Liver (tissue), 9 donors: Measurements from ENCODE around the gene ADGRB2. TPM values are rescaled to one million over a fixed set of nuclear protein-coding genes. Genes with fewer than 3 reads are reported as not detected.

Source experiments
- DNase-seq: peaks from one replicate; pipeline ENCODE4 v3.0.0-alpha.2; 2017; ENCODE audit warnings: low spot score
- H3K27ac ChIP-seq, 2 donors: one replicate each; pipeline ENCODE4 v1.7.0; 2013; ENCODE audit warnings: inconsistent platforms in 2 of 2, low read length in 2 of 2, control low read depth in 1 of 2, low read depth in 1 of 2, mild to moderate bottlenecking in 1 of 2
- H3K27me3 ChIP-seq, 4 donors: one replicate each; pipeline versions ENCODE4 v1.6.1 to v1.7.0; 2013; ENCODE audit warnings: low read length in 3 of 4, inconsistent platforms in 1 of 4, mild to moderate bottlenecking in 1 of 4, moderate library complexity in 1 of 4; ENCODE audit not compliant: control insufficient read depth in 4 of 4, insufficient read depth in 4 of 4
- H3K36me3 ChIP-seq, 4 donors: one replicate each; pipeline versions ENCODE4 v1.6.1 to v1.7.0; 2013; ENCODE audit warnings: low read length in 3 of 4, mild to moderate bottlenecking in 3 of 4, low read depth in 1 of 4, moderate library complexity in 1 of 4; ENCODE audit not compliant: control insufficient read depth in 4 of 4, insufficient read depth in 3 of 4
- H3K4me1 ChIP-seq, 4 donors: one replicate each; pipeline versions ENCODE4 v1.6.1 to v1.7.0; 2013; ENCODE audit warnings: low read length in 3 of 4, mild to moderate bottlenecking in 3 of 4, moderate library complexity in 1 of 4; ENCODE audit not compliant: control insufficient read depth in 4 of 4, insufficient read depth in 4 of 4
- H3K4me3 ChIP-seq, 3 donors: one replicate each; pipeline versions ENCODE4 v1.6.1 to v1.7.0; 2013; ENCODE audit warnings: low read length in 3 of 3, control low read depth in 1 of 3, low read depth in 1 of 3, mild to moderate bottlenecking in 1 of 3
- H3K9ac ChIP-seq, 2 donors: one replicate each; pipeline ENCODE4 v1.7.0; 2013; ENCODE audit warnings: low read length in 2 of 2, mild to moderate bottlenecking in 2 of 2, moderate library complexity in 2 of 2, control low read depth in 1 of 2, low read depth in 1 of 2
- H3K9me3 ChIP-seq, 4 donors: one replicate each; pipeline versions ENCODE4 v1.6.1 to v1.7.0; 2013; ENCODE audit warnings: low read length in 3 of 4; ENCODE audit not compliant: control insufficient read depth in 4 of 4
- ATF3 ChIP-seq: IDR thresholded peaks from 2 replicates; pipeline ENCODE4 v1.6.1; 2016; ENCODE audit warnings: antibody characterized with exemption
- CTCF ChIP-seq: fragments of 150-350 bp; IDR thresholded peaks from 2 replicates; pipeline ENCODE4 v1.5.1; 2017; ENCODE audit warnings: improper control_type of control experiment, low read depth, low read length; ENCODE audit not compliant: missing input control
- EGR1 ChIP-seq, 2 donors: IDR thresholded peaks; 2 replicates each; pipeline ENCODE4 v1.6.1; 2016 to 2018; ENCODE audit warnings: antibody characterized with exemption in 2 of 2, low read depth in 2 of 2
- FOXA1 ChIP-seq: IDR thresholded peaks from 2 replicates; pipeline ENCODE4 v1.6.1; 2016; ENCODE audit warnings: antibody characterized with exemption
- FOXA2 ChIP-seq: IDR thresholded peaks from 2 replicates; pipeline ENCODE4 v1.6.1; 2016; ENCODE audit warnings: antibody characterized with exemption
- GABPA ChIP-seq, 2 donors: IDR thresholded peaks in 1 of 2; conservative IDR thresholded peaks in 1 of 2; 2 replicates each; pipeline ENCODE4 v1.6.1; 2016; ENCODE audit warnings: antibody characterized with exemption in 2 of 2, mild to moderate bottlenecking in 1 of 2, moderate library complexity in 1 of 2
- HNF4A ChIP-seq, 2 donors: conservative IDR thresholded peaks; 2 replicates each; pipeline ENCODE4 v1.6.1; 2016; ENCODE audit warnings: antibody characterized with exemption in 2 of 2, mild to moderate bottlenecking in 2 of 2
- HNF4G ChIP-seq: IDR thresholded peaks from 2 replicates; pipeline ENCODE4 v1.6.1; 2016; ENCODE audit warnings: antibody characterized with exemption
- MAX ChIP-seq: IDR thresholded peaks from 2 replicates; pipeline ENCODE4 v1.6.1; 2016; ENCODE audit warnings: antibody characterized with exemption
- NR2F2 ChIP-seq: IDR thresholded peaks from 2 replicates; pipeline ENCODE4 v1.6.1; 2016; ENCODE audit warnings: antibody characterized with exemption
- RAD21 ChIP-seq, 2 donors: IDR thresholded peaks; 2 replicates each; pipeline ENCODE4 v1.6.1; 2016; ENCODE audit warnings: antibody characterized with exemption in 2 of 2, mild to moderate bottlenecking in 2 of 2
- REST ChIP-seq: IDR thresholded peaks from 2 replicates; pipeline ENCODE4 v1.6.1; 2016; ENCODE audit warnings: antibody characterized with exemption, mild to moderate bottlenecking
- RXRA ChIP-seq, 2 donors: IDR thresholded peaks; 2 replicates each; pipeline ENCODE4 v1.6.1; 2017 to 2018; ENCODE audit warnings: antibody characterized with exemption in 2 of 2, mild to moderate bottlenecking in 1 of 2
- SP1 ChIP-seq: IDR thresholded peaks from 2 replicates; pipeline ENCODE4 v1.6.1; 2018; ENCODE audit warnings: antibody characterized with exemption, mild to moderate bottlenecking
- TAF1 ChIP-seq: conservative IDR thresholded peaks from 2 replicates; pipeline ENCODE4 v1.6.1; 2016; ENCODE audit warnings: antibody characterized with exemption, mild to moderate bottlenecking
- YY1 ChIP-seq: IDR thresholded peaks from 2 replicates; pipeline ENCODE4 v1.6.1; 2016; ENCODE audit warnings: antibody characterized with exemption, mild to moderate bottlenecking
- ZBTB33 ChIP-seq: IDR thresholded peaks from 2 replicates; pipeline ENCODE4 v1.6.1; 2016; ENCODE audit warnings: antibody characterized with exemption
- WGBS: extraction: QIAGEN DNeasy Blood & Tissue Kit; methylation state at CpG from one replicate; pipeline ENCODE4 v1.1.7; 2013; 5-methylcytosine and 5-hydroxymethylcytosine counted together
- polyA plus RNA-seq, 2 donors: library from polyadenylated mRNA; stranded (reverse) in 1 of 2; unstranded in 1 of 2; fragments of 200-250 nt in 1 of 2; fragments of >200 nt in 1 of 2; fragmentation: Nextera tagmentation in 1 of 2; extraction: Ambion mirVana in 1 of 2; gene quantifications; one replicate each; pipeline versions ENCODE4 v1.2.1 to v1.2.3, GENCODE V29; 2013 to 2015
- total RNA-seq, 2 donors: library from RNA; depleted of rRNA; stranded (reverse); fragments of >200 nt; gene quantifications; one replicate each; pipeline ENCODE4 v1.2.3, GENCODE V29; 2014
- donor health status: healthy.
- donor health status: healthy.
- donor health status: healthy.
- donor health status: healthy.
- donor health status: healthy.

ADGRB2 gene
- total and polyA plus RNA-seq, 4 donors, result under 0.01 to 0.05 (median 0.05) TPM; not detected in 1

- Histone ChIP-seq H3K4me3 (no peak overlapping the region), H3K27ac (no peak overlapping the region), H3K4me1 (no peaks in the 10 kb centered on the region), H3K9ac (no peak overlapping the region), H3K27me3 (no peaks in the 10 kb centered on the region), H3K9me3 (no peaks in the 10 kb centered on the region), H3K36me3 (no peaks in the 10 kb centered on the region)
- WGBS, result 71% methylated on average over 4 of the region's 4 CpGs
- TF ChIP-seq GABPA (IDR thresholded peaks at IDR 0.05 in 1 of 2, conservative IDR thresholded peaks at IDR 0.05 in 1 of 2) (no peak), HNF4G (no peak), HNF4A (conservative IDR thresholded peaks at IDR 0.05) (no peak), SP1 (no peak), MAX (no peak), NR2F2 (no peak), FOXA1 (no peak), CTCF (no peak), YY1 (no peak)
- no peak for DNase-seq
Measured at GRCh38 chr1:31809698-31810097, 45.6 kb upstream of the ADGRB2 start.

GRCh38 chr1:31807273-31808048, 43.3 kb upstream of the ADGRB2 start:
- Histone ChIP-seq H3K36me3 (no peaks in the 10 kb centered on the region), H3K4me1 (no peaks in the 10 kb centered on the region), H3K9me3 (no peaks in the 10 kb centered on the region), H3K4me3 (no peak overlapping the region), H3K27ac (no peak overlapping the region), H3K27me3 (no peaks in the 10 kb centered on the region), H3K9ac (no peak overlapping the region)
- no peak for TF ChIP-seq TAF1
- TF ChIP-seq HNF4G, result no peak
- no peak for TF ChIP-seq ZBTB33
- TF ChIP-seq YY1, result no peak
- TF ChIP-seq RXRA (IDR thresholded peaks at IDR 0.05), result no peak
- no peak for TF ChIP-seq SP1
- TF ChIP-seq GABPA (IDR thresholded peaks at IDR 0.05 in 1 of 2, conservative IDR thresholded peaks at IDR 0.05 in 1 of 2), result no peak
- no peak for TF ChIP-seq ATF3
- TF ChIP-seq EGR1 (IDR thresholded peaks at IDR 0.05; ENCODE audit: low read depth in 2 of 2), result no peak
- TF ChIP-seq RAD21 (IDR thresholded peaks at IDR 0.05), result no peak
- no peak for TF ChIP-seq REST
- TF ChIP-seq CTCF, result no peak
- no peak for TF ChIP-seq NR2F2
- TF ChIP-seq FOXA2, result no peak
- DNase-seq, result no peak
- 81% methylated on average over 4 of the region's 4 CpGs for WGBS
